ENCODE results near the gene RPS6KL1. TPM values are rescaled to one million over a fixed set of nuclear protein-coding genes. Genes with fewer than 3 reads are reported as not detected.

Gene RPS6KL1
- total RNA-seq, 1 donor from 2014 or later, result 6.4 TPM

- no peaks in the 10 kb centered on the region for H3K4me1 ChIP-seq
- H3K9ac ChIP-seq, result no peak overlapping the region
- H3K4me2 ChIP-seq, result no peak overlapping the region
- no peaks in the 10 kb centered on the region for H3K27me3 ChIP-seq
- Mint-ChIP-seq H3K4me1 (peaks cover 6% of the 10 kb centered on the region), H3K4me3 (no peak overlapping the region), H3K27ac (no peak overlapping the region), H3K27me3 (ENCODE audit: insufficient read depth, low read depth) (no peaks in the 10 kb centered on the region), H3K9me3 (no peaks in the 10 kb centered on the region), H3K36me3 (no peaks in the 10 kb centered on the region)
- no peaks in the 10 kb centered on the region for H3K9me3 ChIP-seq (ENCODE audit: low read depth)
- H3K79me2 ChIP-seq (ENCODE audit: low read depth), result no peaks in the 10 kb centered on the region
- H4K20me1 ChIP-seq (ENCODE audit: low read depth), result no peaks in the 10 kb centered on the region
- H2AFZ ChIP-seq (replicated peaks), result no peak overlapping the region
- no peak overlapping the region for H3K4me3 ChIP-seq
- TF ChIP-seq EZH2 (IDR thresholded peaks at IDR 0.05) (no peak), EZH2phosphoT487 (IDR thresholded peaks at IDR 0.05) (no peak), CTCF (IDR thresholded peaks at IDR 0.05) (no peak)
- peaks cover 8% of the 10 kb centered on the region for H3F3A ChIP-seq (ENCODE audit: low read depth)
- no peak overlapping the region for H3K27ac ChIP-seq
- no peak for DNase-seq (ENCODE audit: low spot score)
- no peaks in the 10 kb centered on the region for H3K36me3 ChIP-seq
These were observed 18.0 kb upstream of the RPS6KL1 start for GRCh38 chr14:74940956-74941565.

- H3K4me3 ChIP-seq, result no peak overlapping the region
- no peaks in the 10 kb centered on the region for H3K9me3 ChIP-seq (ENCODE audit: low read depth)
- no peak overlapping the region for H2AFZ ChIP-seq (replicated peaks)
- no peak overlapping the region for H3K4me2 ChIP-seq
- DNase-seq (ENCODE audit: low spot score), result no peak
- TF ChIP-seq CTCF (IDR thresholded peaks at IDR 0.05), result no peak
- peaks cover 6% of the 10 kb centered on the region for H3K4me1 Mint-ChIP-seq
- H3K4me1 ChIP-seq, result no peaks in the 10 kb centered on the region
- H3K27me3 ChIP-seq, result no peaks in the 10 kb centered on the region
- no peaks in the 10 kb centered on the region for H3K27me3 Mint-ChIP-seq (ENCODE audit: insufficient read depth, low read depth)
- H3K9ac ChIP-seq, result no peak overlapping the region
- no peaks in the 10 kb centered on the region for H3F3A ChIP-seq (ENCODE audit: low read depth)
- no peaks in the 10 kb centered on the region for H4K20me1 ChIP-seq (ENCODE audit: low read depth)
- no peak overlapping the region for H3K4me3 Mint-ChIP-seq
- no peaks in the 10 kb centered on the region for H3K36me3 ChIP-seq
- H3K36me3 Mint-ChIP-seq, result no peaks in the 10 kb centered on the region
- no peaks in the 10 kb centered on the region for H3K79me2 ChIP-seq (ENCODE audit: low read depth)
- no peak overlapping the region for H3K27ac Mint-ChIP-seq
- no peaks in the 10 kb centered on the region for H3K9me3 Mint-ChIP-seq
- H3K27ac ChIP-seq, result no peak overlapping the region
These were observed 15.8 kb upstream of the RPS6KL1 start for GRCh38 chr14:74938531-74939495.

GRCh38 chr14:74937171-74937570, 14.1 kb upstream of the RPS6KL1 start:
- H3K27me3 Mint-ChIP-seq (ENCODE audit: insufficient read depth, low read depth), result no peaks in the 10 kb centered on the region
- no peak overlapping the region for H3K9ac ChIP-seq
- H3K36me3 ChIP-seq, result no peaks in the 10 kb centered on the region
- no peak for DNase-seq (ENCODE audit: low spot score)
- no peak overlapping the region for H3K4me2 ChIP-seq
- TF ChIP-seq EZH2phosphoT487 (IDR thresholded peaks at IDR 0.05), result no peak
- H3F3A ChIP-seq (ENCODE audit: low read depth), result no peaks in the 10 kb centered on the region
- H3K9me3 Mint-ChIP-seq, result no peaks in the 10 kb centered on the region
- H3K4me1 ChIP-seq, result no peaks in the 10 kb centered on the region
- no peaks in the 10 kb centered on the region for H3K36me3 Mint-ChIP-seq
- H2AFZ ChIP-seq (replicated peaks), result no peak overlapping the region
- peaks cover 6% of the 10 kb centered on the region for H3K4me1 Mint-ChIP-seq
- no peak overlapping the region for H3K27ac ChIP-seq
- no peaks in the 10 kb centered on the region for H4K20me1 ChIP-seq (ENCODE audit: low read depth)
- no peak overlapping the region for H3K27ac Mint-ChIP-seq
- no peaks in the 10 kb centered on the region for H3K27me3 ChIP-seq
- H3K79me2 ChIP-seq (ENCODE audit: low read depth), result no peaks in the 10 kb centered on the region
- no peak overlapping the region for H3K4me3 ChIP-seq
- H3K4me3 Mint-ChIP-seq, result no peak overlapping the region
- H3K9me3 ChIP-seq (ENCODE audit: low read depth), result no peaks in the 10 kb centered on the region

DNA sequence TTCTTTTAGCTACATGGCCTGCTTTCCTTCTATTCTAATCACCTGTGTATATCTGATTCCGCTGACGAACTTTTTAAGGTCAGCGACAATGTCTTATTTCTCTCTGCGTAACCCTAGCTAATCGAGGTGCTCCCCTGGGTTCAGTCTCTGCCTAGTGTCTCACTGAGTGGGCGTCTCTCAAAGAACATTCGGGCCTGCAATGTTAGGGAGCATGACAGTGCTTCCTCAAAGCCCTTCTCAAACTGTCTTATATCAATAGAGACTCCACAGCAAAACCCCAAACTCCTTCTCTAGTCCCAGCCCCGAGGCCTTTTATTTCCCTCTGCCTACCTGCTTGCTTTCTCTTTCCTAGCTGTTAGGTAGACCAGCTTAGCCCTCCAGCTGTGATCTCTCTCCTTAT, 13.7 kb upstream of the RPS6KL1 start:
- Mint-ChIP-seq H3K27me3 (ENCODE audit: insufficient read depth, low read depth) (no peaks in the 10 kb centered on the region), H3K9me3 (no peaks in the 10 kb centered on the region), H3K36me3 (no peaks in the 10 kb centered on the region), H3K4me1 (peaks cover 3% of the 10 kb centered on the region), H3K4me3 (no peak overlapping the region), H3K27ac (no peak overlapping the region)
- H3K27ac ChIP-seq, result no peak overlapping the region
- TF ChIP-seq EZH2phosphoT487 (IDR thresholded peaks at IDR 0.05), result no peak
- TF ChIP-seq CTCF (IDR thresholded peaks at IDR 0.05), result no peak
- no peak for TF ChIP-seq EZH2 (IDR thresholded peaks at IDR 0.05)
- no peaks in the 10 kb centered on the region for H3K4me1 ChIP-seq
- H3F3A ChIP-seq (ENCODE audit: low read depth), result no peaks in the 10 kb centered on the region
- H4K20me1 ChIP-seq (ENCODE audit: low read depth), result no peaks in the 10 kb centered on the region
- no peaks in the 10 kb centered on the region for H3K36me3 ChIP-seq
- no peaks in the 10 kb centered on the region for H3K9me3 ChIP-seq (ENCODE audit: low read depth)
- H3K27me3 ChIP-seq, result no peaks in the 10 kb centered on the region
- no peak overlapping the region for H3K9ac ChIP-seq
- H3K4me2 ChIP-seq, result no peak overlapping the region
- DNase-seq (ENCODE audit: low spot score), result no peak
- no peaks in the 10 kb centered on the region for H3K79me2 ChIP-seq (ENCODE audit: low read depth)
- no peak overlapping the region for H2AFZ ChIP-seq (replicated peaks)
- H3K4me3 ChIP-seq, result no peak overlapping the region

Data from neural progenitor cell (in vitro differentiated cells).